Measurements from ENCODE around the gene MOGAT3.

The MOGAT3 gene

DNA sequence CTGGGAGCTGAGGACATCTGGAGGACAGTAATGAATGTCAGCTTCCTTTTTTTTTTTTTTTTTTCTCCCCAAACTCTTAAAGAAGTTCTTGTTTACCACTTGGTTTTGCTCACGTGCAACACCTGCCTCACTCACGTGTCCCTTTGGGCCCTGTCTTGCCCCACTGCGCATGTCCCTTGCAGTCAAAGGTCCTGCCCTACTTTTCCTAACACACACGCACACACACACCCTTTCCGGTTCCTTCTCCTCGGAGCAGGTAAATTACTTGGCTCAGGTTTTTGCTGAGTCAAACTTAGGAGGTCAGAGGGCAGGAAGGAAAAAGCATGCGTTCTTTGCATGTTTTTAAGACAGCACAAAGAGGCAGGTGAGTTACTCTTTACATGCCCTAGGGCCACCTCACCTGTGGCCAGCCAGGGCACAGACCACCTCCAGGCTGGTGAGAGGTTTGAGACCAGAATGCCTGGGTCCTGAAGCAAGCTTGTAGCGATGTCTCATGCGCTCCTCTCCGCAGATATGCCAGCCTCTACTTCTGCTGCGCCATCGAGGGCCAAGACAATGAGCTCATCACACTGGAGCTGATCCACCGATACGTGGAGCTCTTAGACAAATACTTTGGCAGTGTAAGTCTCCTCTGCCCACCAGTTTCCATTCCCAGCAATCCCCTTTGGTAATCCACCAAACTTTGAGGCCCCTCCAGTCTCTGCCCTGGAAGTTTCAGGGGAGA is 43.8 kb downstream of the MOGAT3 start:
- no peak for DNase-seq

GRCh38 chr7:101156277-101156676 is 44.6 kb downstream of the MOGAT3 start:
- no peak for DNase-seq

GRCh38 chr7:101155303-101155702 is 45.5 kb downstream of the MOGAT3 start:
- DNase-seq: no peak

DNA sequence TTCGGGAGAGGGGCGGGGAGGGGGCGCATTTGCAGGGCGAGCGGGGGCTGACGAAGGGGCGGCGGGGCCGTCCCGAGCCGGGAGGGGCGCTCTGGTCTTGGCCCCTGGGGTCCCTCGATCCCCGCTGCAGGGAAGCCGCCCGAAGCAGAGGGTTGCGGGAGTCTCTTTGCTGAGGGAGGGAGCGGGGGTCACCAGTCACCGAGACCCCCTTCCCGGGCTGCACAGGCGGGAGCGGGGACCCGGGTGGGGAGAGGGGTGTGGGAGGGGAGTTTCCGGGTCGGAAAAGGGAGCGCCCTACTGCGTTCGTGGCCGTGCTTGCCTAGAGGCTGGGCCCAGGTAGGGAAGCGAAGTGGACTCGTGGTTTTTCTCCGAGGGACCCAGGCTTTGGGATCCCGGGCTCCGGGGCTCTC is 46.1 kb downstream of the MOGAT3 start:
- no peak for DNase-seq

- peak; percentile 80 for DNase-seq
Measured at GRCh38 chr7:101153969-101154692, 46.7 kb downstream of the MOGAT3 start, which contains the start of gene AP1S1. TSS of gene AP1S1 (plus strand) at chr7:101154476. CDS start at chr7:101154515, 39 bp downstream.

DNA sequence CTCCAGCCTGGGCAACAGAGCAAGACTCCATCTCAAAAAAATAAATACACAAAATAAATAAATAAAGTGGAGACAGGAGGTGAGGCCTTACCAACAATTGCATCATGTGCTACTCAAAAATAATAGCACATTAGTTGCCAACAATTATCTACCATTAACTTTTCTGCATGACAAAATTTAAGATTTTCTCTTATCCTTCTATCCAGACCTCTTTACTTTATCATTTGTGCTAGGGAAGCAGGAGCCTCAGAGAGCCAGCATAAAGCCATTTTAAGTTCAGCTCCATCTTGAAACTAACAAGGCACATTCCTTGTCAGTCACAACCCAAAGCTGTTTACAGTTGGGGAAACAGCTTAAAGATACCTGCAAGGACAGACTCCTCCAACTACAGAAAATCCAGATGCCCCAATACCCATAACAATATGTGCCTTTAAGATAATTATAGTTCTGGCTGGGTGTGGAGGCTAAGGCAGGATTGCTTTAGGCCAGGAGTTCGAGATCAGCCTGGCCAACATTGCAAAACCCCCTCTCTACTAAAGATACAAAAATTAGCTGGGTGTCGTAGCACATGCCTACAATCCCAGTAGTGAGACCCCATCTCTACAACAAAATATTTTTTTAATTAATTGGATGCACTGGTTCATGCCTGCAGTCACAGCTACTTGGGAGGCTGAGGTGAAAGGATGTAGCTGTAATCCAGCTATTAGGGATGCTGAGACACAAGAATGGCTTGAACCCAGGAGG is 48.8 kb downstream of the MOGAT3 start:
- no peak for DNase-seq
